ENCODE results near the gene LEMD2. TPM values are rescaled to one million over a fixed set of nuclear protein-coding genes. Genes with fewer than 3 reads are reported as not detected.

Gene LEMD2
- total RNA-seq, 2 donors from 2014 or later: 62.0 to 75.8 TPM

DNA sequence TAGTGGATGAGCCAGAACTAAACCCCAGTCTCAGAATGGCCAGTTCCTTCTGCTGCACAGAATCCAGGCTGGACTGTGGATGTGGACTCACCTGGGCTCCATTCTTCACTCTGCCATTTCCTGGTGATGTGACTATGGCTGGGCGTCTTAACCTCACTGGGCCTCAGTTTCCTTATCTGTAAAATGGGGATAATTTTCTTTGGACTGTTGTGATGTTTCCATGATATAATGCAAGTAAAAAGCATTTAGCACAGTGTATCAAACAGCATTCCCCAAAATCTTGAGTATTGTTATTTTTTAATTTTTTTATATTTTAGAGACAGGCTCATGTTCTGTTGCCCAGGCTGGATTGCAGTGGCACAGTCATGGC lies 36.3 kb downstream of the LEMD2 start:
- 93 to 100% methylated on average over 1 of the region's 1 CpG for WGBS, 2 experiments (ENCODE audit: insufficient coverage in 1 of 2, insufficient read length in 1 of 2)
- H3K27me3 Mint-ChIP-seq (ENCODE audit: insufficient read depth): peaks cover 3% of the 10 kb centered on the region
- H3K4me1 Mint-ChIP-seq: peaks cover 31% of the 10 kb centered on the region
- no peaks in the 10 kb centered on the region for H3K36me3 ChIP-seq (ENCODE audit: control insufficient read depth, insufficient read depth, low read length)
- H3K9me3 Mint-ChIP-seq: no peaks in the 10 kb centered on the region
- no peaks in the 10 kb centered on the region for H3K9me3 ChIP-seq (ENCODE audit: control insufficient read depth, low read length)
- H3K27ac ChIP-seq (ENCODE audit: low read depth, low read length): peak overlapping the region; percentile 55
- no peak overlapping the region for H3K9ac ChIP-seq (ENCODE audit: extremely low read depth, low read length, poor library complexity, severe bottlenecking)
- H3K27me3 ChIP-seq (ENCODE audit: control insufficient read depth, insufficient read depth, low read length, poor library complexity, severe bottlenecking): no peaks in the 10 kb centered on the region
- DNase-seq: no peak
- H3K4me3 ChIP-seq (ENCODE audit: low read length): no peak overlapping the region
- no peaks in the 10 kb centered on the region for H3K36me3 Mint-ChIP-seq (ENCODE audit: low read depth)
- TF ChIP-seq, protein P1, sequence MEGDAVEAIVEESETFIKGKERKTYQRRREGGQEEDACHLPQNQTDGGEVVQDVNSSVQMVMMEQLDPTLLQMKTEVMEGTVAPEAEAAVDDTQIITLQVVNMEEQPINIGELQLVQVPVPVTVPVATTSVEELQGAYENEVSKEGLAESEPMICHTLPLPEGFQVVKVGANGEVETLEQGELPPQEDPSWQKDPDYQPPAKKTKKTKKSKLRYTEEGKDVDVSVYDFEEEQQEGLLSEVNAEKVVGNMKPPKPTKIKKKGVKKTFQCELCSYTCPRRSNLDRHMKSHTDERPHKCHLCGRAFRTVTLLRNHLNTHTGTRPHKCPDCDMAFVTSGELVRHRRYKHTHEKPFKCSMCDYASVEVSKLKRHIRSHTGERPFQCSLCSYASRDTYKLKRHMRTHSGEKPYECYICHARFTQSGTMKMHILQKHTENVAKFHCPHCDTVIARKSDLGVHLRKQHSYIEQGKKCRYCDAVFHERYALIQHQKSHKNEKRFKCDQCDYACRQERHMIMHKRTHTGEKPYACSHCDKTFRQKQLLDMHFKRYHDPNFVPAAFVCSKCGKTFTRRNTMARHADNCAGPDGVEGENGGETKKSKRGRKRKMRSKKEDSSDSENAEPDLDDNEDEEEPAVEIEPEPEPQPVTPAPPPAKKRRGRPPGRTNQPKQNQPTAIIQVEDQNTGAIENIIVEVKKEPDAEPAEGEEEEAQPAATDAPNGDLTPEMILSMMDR (conservative IDR thresholded peaks at IDR 0.05): no peak
- H3K4me3 Mint-ChIP-seq: no peak overlapping the region
- H3K4me1 ChIP-seq (ENCODE audit: control insufficient read depth, insufficient read depth, low read length): peaks cover 23% of the 10 kb centered on the region
- H3K27ac Mint-ChIP-seq: no peak overlapping the region

DNA sequence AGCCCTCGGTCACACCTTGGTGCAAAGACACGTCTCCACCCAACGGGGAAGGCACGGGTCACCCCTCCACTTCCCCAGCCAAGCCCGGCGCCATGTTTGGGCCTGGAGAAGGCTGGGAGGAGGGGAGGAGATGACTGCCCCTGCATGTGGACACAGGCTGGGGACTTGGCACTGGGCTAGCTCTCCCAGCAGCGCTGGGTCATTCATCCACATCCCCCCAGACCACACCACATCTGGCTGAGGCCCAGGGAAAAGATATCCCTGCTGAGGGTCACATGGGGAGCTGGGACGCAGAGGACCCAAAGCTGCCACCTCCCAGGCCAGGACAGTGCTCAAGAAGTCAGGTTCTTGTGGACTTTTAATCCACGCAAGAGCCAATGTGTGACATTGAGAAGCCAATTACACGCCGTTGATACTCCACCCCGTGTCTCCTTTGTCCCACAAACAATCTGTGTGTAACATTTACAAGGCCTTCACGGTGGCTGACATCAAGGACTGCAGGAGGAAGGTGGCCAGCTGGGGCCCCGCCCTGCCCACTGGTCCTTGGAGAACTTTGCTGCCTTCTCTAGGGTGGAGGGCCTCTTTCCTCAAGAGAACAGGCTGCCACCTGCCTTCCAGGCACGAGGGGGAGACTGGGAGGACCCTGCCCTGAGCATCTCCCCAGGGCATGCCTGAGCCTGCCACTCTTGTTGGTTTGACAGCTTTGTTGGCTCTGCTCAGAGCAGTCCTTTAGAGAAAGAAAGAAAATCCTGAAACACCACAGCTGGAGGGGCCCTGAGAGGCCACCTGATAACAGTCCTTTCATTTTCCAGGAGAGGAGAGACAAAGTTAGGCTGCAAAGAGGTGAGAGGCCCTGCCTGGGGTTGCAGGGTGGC lies 36.9 kb downstream of the LEMD2 start:
- Mint-ChIP-seq H3K36me3 (ENCODE audit: low read depth) (no peaks in the 10 kb centered on the region), H3K27ac (no peak overlapping the region), H3K4me1 (peaks cover 37% of the 10 kb centered on the region), H3K27me3 (ENCODE audit: insufficient read depth) (peaks cover 8% of the 10 kb centered on the region), H3K4me3 (no peak overlapping the region), H3K9me3 (no peaks in the 10 kb centered on the region)
- Histone ChIP-seq H3K4me1 (ENCODE audit: control insufficient read depth, insufficient read depth, low read length) (peaks cover 26% of the 10 kb centered on the region), H3K9me3 (ENCODE audit: control insufficient read depth, low read length) (no peaks in the 10 kb centered on the region), H3K4me3 (ENCODE audit: low read length) (no peak overlapping the region), H3K36me3 (ENCODE audit: control insufficient read depth, insufficient read depth, low read length) (no peaks in the 10 kb centered on the region), H3K27ac (ENCODE audit: low read depth, low read length) (peak overlapping the region; percentile 55), H3K9ac (ENCODE audit: extremely low read depth, low read length, poor library complexity, severe bottlenecking) (no peak overlapping the region), H3K27me3 (ENCODE audit: control insufficient read depth, insufficient read depth, low read length, poor library complexity, severe bottlenecking) (no peaks in the 10 kb centered on the region)
- TF ChIP-seq, protein P1 (conservative IDR thresholded peaks at IDR 0.05): no peak
- WGBS, 2 experiments (ENCODE audit: insufficient coverage in 1 of 2, insufficient read length in 1 of 2): 89 to 91% methylated on average over 7 to 15 of the region's 15 CpGs
- DNase-seq: no peak

DNA sequence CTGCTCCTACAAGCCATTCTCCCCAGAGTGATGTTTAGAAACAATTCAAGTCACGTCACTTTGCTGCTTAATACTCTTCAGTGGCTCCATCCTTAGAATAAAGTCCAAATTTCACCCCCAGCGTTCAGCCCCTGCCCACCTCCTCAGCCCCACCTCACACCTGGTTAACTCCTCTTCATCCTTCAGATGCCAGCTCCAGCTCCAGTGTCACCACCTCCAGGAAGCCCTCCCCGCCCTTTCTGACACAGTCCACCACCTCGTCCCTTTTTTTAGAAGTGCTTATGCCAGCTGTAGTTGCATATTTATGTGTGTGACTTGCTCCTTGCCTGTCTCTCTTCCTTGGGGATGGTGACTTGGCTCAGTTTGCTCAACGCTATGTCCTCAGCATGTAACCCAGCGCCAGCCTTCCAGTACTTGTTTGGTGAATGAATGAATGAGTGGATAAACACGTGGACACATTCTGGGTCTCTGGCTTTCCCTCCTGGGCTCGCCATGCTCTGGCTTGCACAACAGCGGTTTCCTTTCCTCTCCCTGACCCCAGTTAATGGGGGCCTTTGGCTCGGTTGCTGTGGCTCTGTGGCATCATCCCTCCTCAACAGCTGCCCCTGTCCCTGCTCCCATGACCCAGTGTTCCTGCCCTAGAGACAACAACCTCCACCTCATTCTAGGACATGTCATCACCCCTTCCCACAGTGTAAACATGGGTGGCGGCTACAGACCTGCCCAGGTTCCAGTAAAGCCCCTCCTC lies 38.5 kb downstream of the LEMD2 start:
- H3K4me1 Mint-ChIP-seq: peaks cover 42% of the 10 kb centered on the region
- no peak overlapping the region for H3K27ac Mint-ChIP-seq
- Histone ChIP-seq H3K36me3 (ENCODE audit: control insufficient read depth, insufficient read depth, low read length) (no peaks in the 10 kb centered on the region), H3K9ac (ENCODE audit: extremely low read depth, low read length, poor library complexity, severe bottlenecking) (no peak overlapping the region), H3K4me3 (ENCODE audit: low read length) (no peak overlapping the region), H3K9me3 (ENCODE audit: control insufficient read depth, low read length) (no peaks in the 10 kb centered on the region), H3K27ac (ENCODE audit: low read depth, low read length) (no peak overlapping the region), H3K27me3 (ENCODE audit: control insufficient read depth, insufficient read depth, low read length, poor library complexity, severe bottlenecking) (no peaks in the 10 kb centered on the region), H3K4me1 (ENCODE audit: control insufficient read depth, insufficient read depth, low read length) (peaks cover 26% of the 10 kb centered on the region)
- peaks cover 8% of the 10 kb centered on the region for H3K27me3 Mint-ChIP-seq (ENCODE audit: insufficient read depth)
- no peaks in the 10 kb centered on the region for H3K9me3 Mint-ChIP-seq
- no peak for DNase-seq
- 91 to 92% methylated on average over 7 to 11 of the region's 11 CpGs for WGBS, 2 experiments (ENCODE audit: insufficient coverage in 1 of 2, insufficient read length in 1 of 2)
- H3K4me3 Mint-ChIP-seq: no peak overlapping the region
- TF ChIP-seq, protein P1 (conservative IDR thresholded peaks at IDR 0.05): no peak
- H3K36me3 Mint-ChIP-seq (ENCODE audit: low read depth): no peaks in the 10 kb centered on the region
